Activated T-cell treated with anti-CD3 and anti-CD28 coated beads for 1 hour (primary cell): ENCODE data around the gene ALPI.

Experiments
- DNase-seq: peaks from one replicate; pipeline ENCODE4 v3.0.0-alpha.2; 2020; ENCODE audit warnings: low read depth

Gene ALPI

GRCh38 chr2:232460171-232460570 is 4.2 kb downstream of the ALPI start:
- DNase-seq, result no peak

DNA sequence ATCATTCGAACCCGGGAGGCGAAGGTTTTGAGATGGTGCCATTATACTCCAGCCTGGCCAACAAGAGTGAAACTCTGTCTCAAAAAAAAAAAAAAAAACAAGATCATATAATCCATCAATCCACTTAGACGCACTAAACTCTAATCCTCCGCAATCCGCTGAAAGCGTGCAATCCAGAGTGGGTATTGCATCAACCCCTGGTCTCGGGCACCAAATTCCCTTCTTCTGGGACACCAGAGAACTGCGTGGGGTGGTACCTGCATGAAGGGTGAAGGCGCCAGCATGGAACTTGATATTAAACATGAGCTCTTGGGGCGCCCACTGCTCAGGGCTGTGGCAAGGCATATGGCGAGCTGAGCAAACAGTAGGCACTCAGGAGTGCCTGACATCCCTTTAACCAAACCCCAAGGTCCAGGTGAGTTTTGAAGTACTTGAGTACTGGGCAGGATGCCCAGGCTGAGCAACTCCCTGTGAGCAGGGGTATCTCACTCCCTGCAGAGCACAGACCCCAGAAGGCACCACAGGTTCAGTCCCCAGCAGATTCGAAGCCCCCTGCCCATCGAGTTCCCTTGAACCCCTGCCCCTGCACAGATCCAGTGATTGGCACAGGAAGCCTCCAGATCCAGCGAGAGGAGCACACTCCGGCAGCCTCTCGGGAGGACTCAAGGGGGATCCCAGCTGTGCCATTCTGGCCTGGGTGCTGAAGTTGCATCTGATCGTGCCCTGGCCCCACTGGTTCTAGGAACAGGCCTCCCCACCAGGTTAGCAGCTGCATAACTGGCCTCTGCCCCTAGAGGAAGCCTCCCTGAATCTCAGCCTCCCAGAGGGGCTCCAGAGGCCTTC is 8.0 kb downstream of the ALPI start:
- no peak for DNase-seq

GRCh38 chr2:232464544-232464885 is 8.6 kb downstream of the ALPI start:
- no peak for DNase-seq

GRCh38 chr2:232465061-232465460 is 9.1 kb downstream of the ALPI start:
- DNase-seq, result no peak

- no peak for DNase-seq
Observed at GRCh38 chr2:232466221-232466620, 10.3 kb downstream of the ALPI start.

GRCh38 chr2:232473467-232473890 is 17.5 kb downstream of the ALPI start:
- no peak for DNase-seq

DNA sequence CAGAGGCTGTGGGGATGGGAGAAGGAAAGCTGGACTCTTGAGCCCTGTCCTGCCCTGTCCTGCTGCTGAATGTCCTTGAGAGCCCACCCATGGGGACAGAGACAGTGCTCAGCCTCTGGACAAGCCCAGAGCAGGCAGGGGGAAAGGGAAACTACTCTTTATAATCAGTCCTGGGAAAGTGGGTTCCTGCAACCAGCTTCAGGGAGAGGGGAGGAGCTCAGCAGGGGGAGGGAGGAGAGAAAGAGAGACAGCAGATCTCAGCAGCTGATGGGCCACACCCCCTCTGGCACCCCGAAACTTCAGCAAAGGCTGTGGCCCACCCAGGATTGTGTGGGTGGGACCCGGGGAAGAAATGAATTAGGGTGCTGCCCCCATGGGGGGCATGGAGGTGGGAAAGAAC is 20.1 kb downstream of the ALPI start:
- DNase-seq, result no peak

GRCh38 chr2:232476791-232477190 is 20.8 kb downstream of the ALPI start:
- DNase-seq, result no peak

DNA sequence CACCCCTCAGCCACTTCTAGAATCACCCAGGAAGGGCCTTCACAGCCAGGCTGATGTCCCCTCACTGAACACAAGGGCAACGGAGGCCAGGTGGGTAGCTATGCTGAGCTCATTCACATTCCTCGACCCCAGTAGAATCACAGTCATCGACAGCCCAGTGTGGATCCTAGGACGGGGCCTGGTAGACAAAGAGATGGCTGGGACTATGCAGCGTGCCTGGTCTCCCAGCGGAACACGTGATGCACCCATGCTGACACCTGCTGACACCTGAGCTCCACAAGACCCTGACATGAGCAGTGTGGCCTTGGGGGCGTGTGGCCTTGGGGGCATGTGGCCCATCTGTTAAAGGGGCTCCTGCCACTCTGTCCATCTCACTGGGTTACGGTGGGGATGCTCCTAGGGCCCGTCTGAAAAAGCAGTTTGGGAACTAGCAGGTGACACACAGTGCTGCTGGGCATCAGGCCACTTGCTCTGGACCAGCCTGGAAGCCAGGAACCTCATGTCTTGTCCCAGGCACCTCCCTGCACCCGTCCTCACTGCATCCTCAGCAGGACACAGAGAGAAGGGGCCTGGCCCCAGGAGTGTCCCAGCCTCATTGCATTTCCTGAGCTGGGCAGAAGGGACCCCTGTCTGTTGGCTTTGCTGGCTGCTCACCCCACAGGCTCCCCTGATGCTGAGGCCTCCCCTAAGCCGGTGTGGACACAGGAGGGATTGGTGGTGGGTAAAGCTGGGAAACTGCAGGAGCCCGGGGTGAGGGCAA is 22.0 kb downstream of the ALPI start:
- no peak for DNase-seq

DNA sequence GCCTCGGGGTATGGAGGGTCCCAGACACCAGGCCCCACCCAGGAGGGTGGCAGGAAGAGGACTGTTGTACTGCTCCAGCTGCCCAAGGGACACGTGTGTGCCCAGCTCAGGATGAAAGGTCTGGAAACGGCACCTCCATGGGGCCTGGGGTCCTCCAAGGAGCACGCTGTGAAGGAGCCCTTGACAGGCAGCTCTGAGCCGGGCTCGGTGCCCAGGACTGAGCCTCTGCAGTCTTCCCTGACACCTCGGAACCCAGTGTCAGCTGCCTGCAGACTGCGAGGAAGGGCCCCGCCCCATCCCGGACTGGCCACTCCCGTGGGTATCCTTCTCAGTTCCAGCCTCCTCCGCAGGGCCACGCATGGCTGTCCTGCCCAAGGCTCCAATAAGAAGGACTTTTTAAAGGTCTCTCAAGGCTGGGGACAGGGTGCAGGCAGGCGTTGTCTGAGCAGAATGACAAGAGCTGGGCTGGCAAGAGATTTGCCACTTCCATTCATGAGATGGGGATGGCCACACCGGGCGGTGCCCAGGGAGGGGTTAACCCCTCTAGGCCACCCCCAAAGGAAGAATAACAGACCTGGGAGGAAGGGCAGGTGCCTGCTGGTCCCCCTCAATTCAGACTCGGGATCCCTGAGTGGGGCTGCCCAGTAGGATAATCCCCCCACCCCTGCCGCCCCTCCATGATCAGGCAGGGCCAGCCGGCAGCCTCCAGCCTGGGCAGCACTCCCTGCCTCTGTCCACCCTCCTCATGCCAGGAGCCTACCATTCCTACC is 22.8 kb downstream of the ALPI start:
- no peak for DNase-seq

DNA sequence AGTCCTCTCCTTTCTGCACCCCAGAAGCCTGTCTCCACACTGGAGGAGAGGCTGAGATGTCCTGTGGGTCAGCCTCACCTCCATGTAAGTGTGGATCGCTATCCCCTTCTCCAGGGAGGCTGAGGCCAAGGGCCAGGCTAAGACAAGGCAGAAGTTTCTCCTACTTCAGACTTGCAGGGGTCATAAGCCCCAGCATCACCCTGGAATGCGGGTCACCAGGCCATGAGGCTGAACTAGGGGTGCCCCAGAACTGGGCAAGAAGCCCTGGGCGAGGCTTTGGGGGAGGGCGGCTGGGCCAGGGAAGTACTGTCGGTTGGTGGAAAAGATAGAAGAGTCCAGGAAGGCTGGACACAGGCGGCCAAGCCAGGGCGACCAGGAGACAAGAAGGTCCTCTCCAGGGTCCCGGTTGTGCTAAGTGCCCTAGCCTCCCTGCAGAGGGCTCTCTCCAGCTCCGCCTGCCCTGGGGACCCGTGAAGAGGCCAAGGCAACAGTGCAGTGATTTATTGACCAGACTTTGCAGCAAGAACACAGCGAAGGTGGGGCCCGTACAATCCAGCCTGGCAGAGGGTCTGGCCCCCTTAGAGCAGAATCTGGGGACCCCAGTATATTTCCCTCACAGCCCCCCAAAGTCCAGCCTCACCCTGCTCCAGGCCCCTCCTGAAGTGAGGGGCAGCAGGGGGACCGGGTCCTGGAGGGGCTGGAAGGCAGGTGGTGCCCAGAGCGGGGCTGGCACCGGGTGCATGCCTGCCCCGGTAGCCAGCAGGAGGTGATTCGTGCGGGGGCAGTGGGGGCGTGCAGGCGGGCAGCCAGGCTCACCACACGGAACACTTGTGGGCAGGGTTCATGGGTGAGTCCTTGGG is 23.6 kb downstream of the ALPI start:
- DNase-seq, result no peak

DNA sequence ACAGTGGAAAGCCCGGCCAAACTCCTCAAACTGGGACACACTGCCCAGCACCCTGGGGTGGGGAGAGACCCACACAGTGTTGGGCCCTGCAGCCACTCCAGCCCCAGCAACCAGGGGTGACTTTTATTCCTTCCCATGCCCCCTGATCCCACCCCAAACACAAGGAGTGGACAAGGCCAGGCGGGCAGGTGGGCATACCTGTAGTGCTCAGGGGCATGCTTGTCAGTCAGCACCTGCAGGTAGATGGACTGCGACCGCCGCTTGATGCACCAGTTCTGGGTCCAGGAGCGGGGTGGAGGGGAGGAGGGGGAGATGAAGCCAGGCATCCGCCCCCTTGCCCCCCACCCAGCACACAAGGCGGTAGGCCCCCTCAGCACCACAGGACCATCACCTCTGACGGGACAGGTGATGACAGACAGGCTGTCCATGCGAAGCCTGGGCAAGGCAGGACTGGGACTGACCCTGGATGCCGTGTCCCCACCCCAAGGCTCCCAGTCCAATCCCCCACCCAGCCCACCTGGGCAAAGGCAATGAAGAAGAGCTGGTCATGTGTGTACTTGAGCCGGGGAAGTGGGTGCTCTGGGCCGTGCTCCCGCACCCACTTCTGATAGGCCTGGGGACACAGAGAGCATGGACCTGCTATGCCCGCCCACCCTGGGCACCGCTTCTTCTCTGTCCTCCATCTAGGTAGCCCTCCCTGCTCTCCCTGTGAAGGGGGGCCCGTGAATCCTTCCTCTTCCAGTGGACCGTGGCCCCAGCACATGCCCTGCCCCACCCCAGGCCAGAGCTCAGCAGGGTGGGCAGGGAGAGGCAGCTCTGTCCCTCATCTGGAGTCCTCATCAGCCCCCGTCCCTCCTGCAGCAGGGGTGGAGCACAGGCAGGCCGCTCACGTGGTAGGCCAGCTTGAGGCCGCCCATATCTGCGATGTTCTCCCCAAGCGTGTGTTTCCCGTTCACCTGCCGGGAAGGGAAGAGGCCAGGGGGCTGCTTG is 24.5 kb downstream of the ALPI start:
- DNase-seq, result no peak

GRCh38 chr2:232481322-232482140 is 25.6 kb downstream of the ALPI start:
- DNase-seq, result no peak

GRCh38 chr2:232482301-232483238 is 26.6 kb downstream of the ALPI start:
- no peak for DNase-seq

DNA sequence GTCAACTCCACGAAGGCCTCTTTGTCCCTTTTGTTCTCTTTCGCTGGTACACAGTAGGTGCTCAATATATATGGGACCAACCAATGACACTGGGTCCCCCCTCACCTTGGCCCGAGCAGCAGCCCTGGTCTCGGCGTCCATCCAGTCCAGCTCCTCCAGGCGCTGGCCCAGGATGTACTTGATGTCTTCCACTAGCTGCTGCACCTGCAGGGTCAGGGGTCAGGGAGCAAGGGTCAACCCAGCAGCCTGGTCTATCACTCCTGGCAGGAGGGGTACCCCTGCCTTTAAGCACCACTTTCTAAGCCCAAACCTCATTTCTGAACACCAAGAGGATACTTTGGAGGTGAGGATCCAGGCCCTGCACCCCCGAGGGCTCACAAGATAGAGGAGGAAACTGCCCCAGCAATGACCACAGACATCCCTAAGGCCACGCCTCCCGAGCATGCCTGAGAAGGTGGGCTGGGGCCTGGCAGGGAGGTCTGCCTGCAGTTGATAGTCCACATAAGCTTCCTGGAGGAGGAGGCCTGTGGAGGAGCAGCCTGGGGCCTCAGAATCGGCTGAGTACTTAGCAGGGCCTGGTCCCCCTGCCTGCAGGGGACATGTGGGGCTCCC is 27.5 kb downstream of the ALPI start:
- no peak for DNase-seq

DNA sequence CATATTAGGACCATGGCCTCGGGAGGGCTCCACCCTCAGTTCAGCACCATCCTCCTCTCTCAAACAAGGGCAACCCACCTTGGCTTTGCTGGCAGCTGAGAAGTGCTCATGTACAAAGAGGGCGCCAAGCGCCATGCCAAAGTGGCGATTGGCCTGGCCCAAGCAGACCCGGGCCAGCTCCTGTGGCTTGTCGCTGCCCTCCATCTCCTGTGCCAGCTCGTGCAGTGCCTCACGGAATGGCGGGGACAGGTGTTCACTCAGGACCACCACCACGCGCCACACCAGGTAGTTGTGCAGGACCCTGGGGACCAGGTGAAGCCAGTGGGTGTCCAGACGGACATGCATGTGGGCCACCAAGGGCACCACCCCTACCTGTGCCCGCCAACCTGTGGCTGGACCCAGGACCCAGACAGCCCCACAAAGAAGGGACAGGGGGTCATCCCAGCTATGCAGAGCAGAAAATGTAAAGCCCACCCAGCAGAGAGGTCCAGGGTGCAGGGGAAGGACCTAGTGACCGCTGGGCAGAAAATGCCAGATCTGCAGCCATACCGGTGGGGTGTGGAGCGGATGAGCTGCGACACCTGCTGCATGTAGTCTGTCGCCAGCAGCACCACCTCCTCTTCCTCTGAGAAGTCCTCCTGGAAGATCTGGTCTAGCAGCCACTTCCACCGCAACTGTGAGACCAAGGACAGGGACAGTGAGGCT is 28.1 kb downstream of the ALPI start:
- DNase-seq, result no peak

DNA sequence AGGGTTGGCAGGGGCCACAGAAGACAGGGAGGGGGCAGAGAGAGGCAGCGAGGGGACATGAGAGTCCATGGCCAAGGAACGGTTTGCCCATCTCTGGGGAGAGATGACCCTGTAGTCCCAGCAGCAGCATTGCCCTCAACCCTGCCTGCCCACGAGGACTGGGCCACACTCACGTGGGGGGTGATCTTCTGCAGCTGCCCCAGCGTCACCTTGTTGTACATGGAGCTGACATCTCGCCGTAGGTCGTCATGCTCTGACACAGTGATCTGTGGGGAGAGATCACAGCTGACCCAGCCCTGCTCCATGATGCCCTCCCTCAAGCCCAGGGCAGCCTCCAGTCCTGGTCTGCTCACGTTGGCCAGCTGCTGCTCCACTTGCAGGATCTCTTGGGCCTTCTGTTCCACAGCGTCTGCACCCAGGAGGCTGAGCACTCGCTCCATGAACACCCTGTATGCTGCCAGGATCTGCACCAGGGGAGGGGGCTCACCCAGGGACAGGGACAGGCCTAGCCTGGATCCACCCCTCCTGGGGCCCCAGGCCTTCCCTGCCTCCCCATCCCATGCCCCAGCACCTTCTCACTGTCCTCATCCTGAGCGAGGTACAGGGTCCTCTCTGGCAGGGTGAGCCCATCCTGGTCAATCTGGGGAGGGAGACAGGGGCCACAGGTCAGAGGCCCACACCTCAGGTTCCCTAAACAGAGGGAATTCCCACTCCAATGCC is 28.8 kb downstream of the ALPI start:
- DNase-seq, result no peak
